HCT116 (cell line): ENCODE measurements around the gene MEIS2.

Source experiments
- POLR2A ChIP-seq: IDR thresholded peaks from 2 replicates; pipeline ENCODE4 v1.7.0; 2011; ENCODE audit warnings: borderline replicate concordance; ENCODE audit not compliant: insufficient read depth, insufficient read length; ENCODE audit errors: extremely low read depth
- YY1 ChIP-seq: IDR thresholded peaks from 2 replicates; pipeline ENCODE4 v1.6.1; 2011; ENCODE audit warnings: low read length, low read depth, moderate library complexity, mild to moderate bottlenecking; ENCODE audit not compliant: insufficient replicate concordance; ENCODE audit errors: extremely low read depth

GRCh38 chr15:37108381-37109167 is 8.2 kb upstream of the MEIS2 start:
- TF ChIP-seq YY1 (no peak), POLR2A (no peak)
